GM13976 (cell line): ENCODE data around the gene KRT33B.
"Not testable (repeated sequence)": the region's sequence is repeated elsewhere in the genome, so short reads cannot be mapped to it uniquely, and the experiment has no call there.

Experiments used
- DNase-seq: peaks from one replicate; pipeline ENCODE4 v3.0.0; 2012; ENCODE audit warnings: low spot score
- in situ Hi-C: fragments of 300-500 bp; cut with MboI; formaldehyde crosslinking; loops from one replicate; pipeline ENCODE4 v1.12.0; 2022; ENCODE audit warnings: low sequenced_read_pairs, mixed read lengths, inconsistent platforms; ENCODE audit not compliant: unreplicated experiment
- TF ChIP-seq, protein P1 (sequence below): IDR thresholded peaks from 2 replicates; pipeline ENCODE4 v1.5.1; 2012; ENCODE audit warnings: borderline replicate concordance, mild to moderate bottlenecking; ENCODE audit not compliant: insufficient read depth; ENCODE audit errors: extremely low read depth, missing control alignments, control extremely low read depth

The KRT33B gene

DNA sequence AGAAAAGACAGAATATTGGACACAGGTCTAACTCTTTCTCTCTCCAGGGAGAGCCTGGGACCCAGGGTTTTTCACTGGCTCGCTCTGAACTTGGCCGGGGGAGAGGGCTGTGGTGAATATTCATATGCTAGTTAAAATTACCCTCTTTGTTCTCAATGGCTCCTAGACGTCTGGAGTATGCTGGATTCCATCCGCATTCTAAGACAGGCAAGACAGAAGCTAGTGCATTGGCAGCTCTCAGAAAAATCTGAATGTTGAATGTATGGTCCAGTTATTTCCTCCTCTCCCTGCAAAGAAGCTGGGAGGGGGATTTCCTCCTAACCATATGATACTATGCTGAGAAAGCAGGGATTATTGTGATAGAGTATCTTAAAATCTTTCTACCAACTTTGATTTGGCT lies 18.1 kb upstream of the KRT33B start:
- in situ Hi-C loops: no loop called here
- TF ChIP-seq, protein P1, sequence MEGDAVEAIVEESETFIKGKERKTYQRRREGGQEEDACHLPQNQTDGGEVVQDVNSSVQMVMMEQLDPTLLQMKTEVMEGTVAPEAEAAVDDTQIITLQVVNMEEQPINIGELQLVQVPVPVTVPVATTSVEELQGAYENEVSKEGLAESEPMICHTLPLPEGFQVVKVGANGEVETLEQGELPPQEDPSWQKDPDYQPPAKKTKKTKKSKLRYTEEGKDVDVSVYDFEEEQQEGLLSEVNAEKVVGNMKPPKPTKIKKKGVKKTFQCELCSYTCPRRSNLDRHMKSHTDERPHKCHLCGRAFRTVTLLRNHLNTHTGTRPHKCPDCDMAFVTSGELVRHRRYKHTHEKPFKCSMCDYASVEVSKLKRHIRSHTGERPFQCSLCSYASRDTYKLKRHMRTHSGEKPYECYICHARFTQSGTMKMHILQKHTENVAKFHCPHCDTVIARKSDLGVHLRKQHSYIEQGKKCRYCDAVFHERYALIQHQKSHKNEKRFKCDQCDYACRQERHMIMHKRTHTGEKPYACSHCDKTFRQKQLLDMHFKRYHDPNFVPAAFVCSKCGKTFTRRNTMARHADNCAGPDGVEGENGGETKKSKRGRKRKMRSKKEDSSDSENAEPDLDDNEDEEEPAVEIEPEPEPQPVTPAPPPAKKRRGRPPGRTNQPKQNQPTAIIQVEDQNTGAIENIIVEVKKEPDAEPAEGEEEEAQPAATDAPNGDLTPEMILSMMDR: no peak
- DNase-seq: no peak

DNA sequence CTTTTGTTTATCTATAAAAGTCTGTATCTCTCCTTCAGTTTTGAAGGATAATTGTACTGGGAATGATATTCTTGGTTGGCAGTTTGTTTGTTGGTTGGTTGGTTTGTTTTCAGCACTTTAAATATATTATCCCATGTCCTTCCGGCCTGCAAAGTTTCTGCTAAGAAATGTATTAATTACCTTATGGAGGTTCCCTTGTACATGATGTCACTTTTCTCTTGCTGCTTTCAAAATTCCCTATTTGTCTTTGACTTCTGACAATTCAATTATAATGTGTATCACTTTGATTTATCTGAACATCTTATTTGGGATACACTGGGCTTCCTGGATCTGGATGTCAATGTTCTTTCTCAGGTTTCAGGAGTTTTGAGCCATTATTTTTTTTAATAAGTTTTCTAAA lies 16.6 kb upstream of the KRT33B start:
- no peak for DNase-seq
- in situ Hi-C loops: no loop called here
- TF ChIP-seq, protein P1: no peak

- no peak for DNase-seq
- TF ChIP-seq, protein P1: no peak
- in situ Hi-C loops: no loop called here
Measured at GRCh38 chr17:41383690-41384089, 14.1 kb upstream of the KRT33B start.

DNA sequence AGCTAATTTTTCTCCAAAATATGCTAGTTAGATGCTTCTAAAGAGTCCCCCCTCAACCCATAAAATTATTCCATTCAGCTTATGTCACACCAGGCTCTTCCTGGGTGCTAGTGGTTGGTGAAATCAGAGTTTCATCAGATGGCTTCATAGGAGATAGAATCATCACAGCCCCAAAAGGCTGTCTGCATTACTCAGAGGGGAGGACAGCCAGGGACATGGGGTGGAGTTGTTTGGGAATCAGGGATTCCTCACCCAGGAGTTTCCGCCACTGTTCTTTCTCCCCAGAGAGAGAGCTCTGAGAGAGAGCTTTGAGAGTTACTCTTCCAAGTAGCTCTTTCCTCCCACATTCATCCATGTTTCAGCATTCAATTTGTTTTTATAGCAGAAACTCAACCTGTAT lies 12.8 kb upstream of the KRT33B start:
- TF ChIP-seq, protein P1: no peak
- DNase-seq: no peak
- in situ Hi-C loops: no loop called here

DNA sequence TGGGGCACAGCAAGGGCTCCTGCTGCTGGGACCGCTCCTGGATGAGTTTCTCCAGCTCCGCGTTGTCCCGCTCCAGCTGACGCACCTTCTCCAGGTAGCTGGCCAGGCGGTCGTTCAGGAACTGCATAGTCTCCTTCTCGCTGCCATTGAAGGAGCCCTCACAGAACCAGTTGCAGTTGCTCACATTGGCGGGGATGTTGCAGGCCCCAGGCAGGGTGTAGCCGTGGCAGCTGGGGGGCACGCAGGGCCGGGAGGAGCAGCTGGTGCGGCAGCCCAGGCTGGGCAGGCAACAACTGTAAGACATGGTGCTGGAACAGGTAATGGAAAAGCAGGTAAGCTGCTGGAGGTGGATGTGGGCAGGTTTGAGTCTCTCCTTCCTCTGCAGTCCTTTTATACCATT lies 12.3 kb upstream of the KRT33B start, which contains the start of gene KRT34:
KRT34 (minus strand) TSS at position 364 of the 400 bp plus-strand sequence; CDS start at position 304, 60 bp downstream.
- in situ Hi-C loops, DNase-seq: not testable (repeated sequence)

DNA sequence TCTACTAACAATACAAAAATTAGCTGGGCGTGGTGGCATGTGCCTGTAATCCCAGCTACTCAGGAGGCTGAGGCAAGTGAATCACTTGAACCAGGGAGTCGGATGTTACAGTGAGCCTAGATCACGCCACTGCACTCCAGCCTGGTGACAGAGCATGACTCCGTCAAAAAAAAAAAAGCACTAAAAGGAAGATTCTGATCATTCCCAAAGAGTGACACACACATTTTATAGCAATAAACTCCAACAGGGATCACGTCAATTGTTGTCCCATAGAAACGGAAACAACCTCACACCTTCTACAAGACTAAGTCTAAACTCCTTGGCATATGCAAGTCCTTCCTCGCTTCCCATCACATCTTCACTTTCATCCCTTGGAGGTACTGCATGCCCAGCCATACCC lies 10.5 kb upstream of the KRT33B start:
- DNase-seq, in situ Hi-C loops: not testable (repeated sequence)

DNA sequence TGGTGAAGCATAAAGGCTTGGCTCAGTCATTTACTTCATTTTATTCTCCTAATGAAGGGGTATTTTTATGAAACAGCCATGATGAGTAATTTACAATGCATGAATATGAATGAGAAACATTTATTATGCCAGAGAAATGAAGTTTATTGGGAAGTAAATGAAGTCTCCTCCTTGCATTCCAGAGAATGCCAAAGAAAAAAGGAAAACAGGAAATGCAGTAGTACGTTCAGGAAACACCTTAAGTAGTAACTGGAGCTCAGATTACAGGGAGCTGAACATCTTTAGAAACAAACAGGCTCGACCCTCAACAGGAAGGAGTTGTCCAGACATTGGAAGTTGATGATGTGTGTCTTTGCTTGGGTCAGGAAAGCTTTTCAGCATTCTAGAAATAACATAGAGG lies 7.9 kb upstream of the KRT33B start:
- no peak for DNase-seq
- TF ChIP-seq, protein P1: no peak
- in situ Hi-C loops: no loop called here

DNA sequence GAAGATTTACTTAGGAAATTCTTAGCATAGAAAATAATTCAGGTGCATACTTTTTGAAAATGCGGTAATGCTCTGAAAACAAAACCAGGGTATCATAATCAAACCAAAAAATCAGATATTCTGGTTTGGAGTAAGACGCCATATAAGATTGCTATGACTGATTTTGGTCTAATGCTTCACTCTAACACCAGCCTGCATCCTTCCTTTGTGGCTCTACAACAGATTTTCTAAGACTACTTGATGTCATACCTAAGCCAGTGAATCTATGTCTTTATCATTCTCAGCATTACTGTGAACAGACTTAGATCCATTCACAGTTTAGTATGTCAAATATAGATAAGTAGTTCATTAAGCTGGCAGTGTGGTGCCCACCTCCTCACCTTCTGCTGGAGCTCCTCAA lies 590 bp downstream of the KRT33B start:
- in situ Hi-C loops: no loop called here
- TF ChIP-seq, protein P1: no peak
- DNase-seq: no peak
